GM12891 (cell line): ENCODE data around the gene CXCR3.
"Not testable (repeated sequence)": the region's sequence is repeated elsewhere in the genome, so short reads cannot be mapped to it uniquely, and the experiment has no call there.

Experiments used
- DNase-seq: peaks from one replicate; pipeline ENCODE4 v3.0.0; 2011; ENCODE audit warnings: low spot score; ENCODE audit not compliant: insufficient read length
- FAIRE-seq: peaks from 2 replicates; lab custom pipeline; 2011; peaks lifted over from hg19 to GRCh38; lab: Jason Lieb, UNC
- PAX5 ChIP-seq: IDR thresholded peaks from 2 replicates; pipeline ENCODE4 v1.6.1; 2011; ENCODE audit warnings: low read length, moderate library complexity, mild to moderate bottlenecking; ENCODE audit not compliant: insufficient read depth, severe bottlenecking
- POLR2A ChIP-seq: IDR thresholded peaks from 2 replicates; pipeline ENCODE4 v1.6.1; 2011; ENCODE audit warnings: low read depth, low read length, control low read depth
- POLR2AphosphoS5 ChIP-seq: IDR thresholded peaks from 2 replicates; pipeline ENCODE4 v1.6.1; 2011; ENCODE audit warnings: low read depth, low read length, control low read depth
- POU2F2 ChIP-seq: IDR thresholded peaks from 2 replicates; pipeline ENCODE4 v1.6.1; 2011; ENCODE audit warnings: low read depth, mild to moderate bottlenecking, control low read depth, low read length, moderate library complexity
- SPI1 ChIP-seq: IDR thresholded peaks from 2 replicates; pipeline ENCODE4 v1.6.1; 2011; ENCODE audit warnings: low read depth, low read length, control low read depth
- TAF1 ChIP-seq: IDR thresholded peaks from 2 replicates; pipeline ENCODE4 v1.6.1; 2011; ENCODE audit warnings: low read depth, low read length, control low read depth

Gene CXCR3

DNA sequence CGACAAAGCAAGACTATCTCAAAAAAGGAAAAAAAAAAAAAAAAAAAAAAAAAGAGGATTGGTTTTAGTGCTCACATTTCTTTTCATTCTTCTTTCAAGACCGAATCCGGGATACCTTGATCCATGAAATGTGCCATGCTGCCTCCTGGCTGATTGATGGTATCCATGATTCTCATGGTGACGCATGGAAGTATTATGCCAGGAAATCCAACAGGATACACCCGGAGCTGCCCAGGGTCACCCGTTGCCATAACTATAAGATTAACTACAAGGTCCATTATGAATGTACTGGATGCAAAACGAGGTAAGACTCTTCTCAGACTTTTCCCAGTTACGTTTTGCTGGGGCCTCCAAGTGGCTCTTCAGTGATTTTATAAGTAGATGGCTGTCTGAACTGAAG lies 6.1 kb downstream of the CXCR3 start:
- no peak for FAIRE-seq
- no peak for DNase-seq
- TF ChIP-seq POU2F2 (no peak), POLR2AphosphoS5 (no peak), POLR2A (no peak), TAF1 (no peak), SPI1 (no peak), PAX5 (no peak)

DNA sequence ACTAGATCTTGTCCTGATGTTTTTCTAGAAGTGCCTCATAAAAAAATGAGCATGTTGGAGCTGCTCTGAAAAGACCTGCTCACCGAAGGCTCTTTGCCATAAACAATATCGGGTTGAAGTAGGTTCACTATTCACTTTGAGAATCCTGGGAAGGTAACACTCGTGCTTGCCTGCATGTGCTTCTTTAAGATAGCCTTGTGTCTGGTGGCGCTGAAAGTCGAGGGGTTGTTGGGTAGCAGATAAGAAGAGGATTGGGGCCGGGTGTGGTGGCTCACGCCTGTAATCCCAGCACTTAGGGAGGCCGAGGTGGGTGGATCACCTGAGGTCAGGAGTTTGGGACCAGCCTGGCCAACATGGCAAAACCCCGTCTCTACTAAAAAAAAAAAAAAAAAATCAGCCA lies 6.6 kb downstream of the CXCR3 start:
- DNase-seq, FAIRE-seq: not testable (repeated sequence)

DNA sequence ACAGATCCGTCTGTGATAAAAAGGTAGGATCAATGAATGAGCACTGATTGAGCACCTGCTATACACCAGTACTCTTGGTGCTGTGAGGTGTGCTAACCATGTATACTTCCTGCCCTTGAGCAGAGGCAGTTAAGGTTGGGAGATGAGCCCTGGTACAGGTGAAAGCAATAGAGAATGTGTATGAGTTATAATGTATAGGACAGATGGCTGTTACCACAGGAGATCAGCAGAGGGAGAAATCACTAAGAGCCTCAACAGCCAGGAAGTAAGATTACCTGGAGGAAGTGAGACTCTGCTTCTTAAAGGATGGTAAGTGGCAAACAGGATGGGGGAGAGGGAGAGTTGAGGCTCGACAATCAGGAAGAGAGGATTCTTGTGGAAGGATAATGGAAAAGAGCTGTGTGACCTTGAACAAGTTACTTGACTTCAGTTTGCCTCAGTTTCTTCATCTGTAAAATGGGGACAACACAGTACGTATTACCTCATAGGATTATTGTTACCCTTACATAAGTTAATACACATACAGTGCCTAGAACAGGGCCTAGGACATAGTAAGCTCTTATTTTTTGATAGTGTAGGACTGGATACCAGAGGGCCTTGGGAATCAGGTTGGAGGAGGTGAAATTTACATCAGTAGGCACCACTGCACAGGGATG lies 9.1 kb downstream of the CXCR3 start:
- 0 out of 2 replicates have a peak, but pooled peaks have one; percentile 18 for TF ChIP-seq SPI1
- TF ChIP-seq POLR2A, result no peak
- TF ChIP-seq TAF1, result no peak
- no peak for FAIRE-seq
- DNase-seq, result no peak

DNA sequence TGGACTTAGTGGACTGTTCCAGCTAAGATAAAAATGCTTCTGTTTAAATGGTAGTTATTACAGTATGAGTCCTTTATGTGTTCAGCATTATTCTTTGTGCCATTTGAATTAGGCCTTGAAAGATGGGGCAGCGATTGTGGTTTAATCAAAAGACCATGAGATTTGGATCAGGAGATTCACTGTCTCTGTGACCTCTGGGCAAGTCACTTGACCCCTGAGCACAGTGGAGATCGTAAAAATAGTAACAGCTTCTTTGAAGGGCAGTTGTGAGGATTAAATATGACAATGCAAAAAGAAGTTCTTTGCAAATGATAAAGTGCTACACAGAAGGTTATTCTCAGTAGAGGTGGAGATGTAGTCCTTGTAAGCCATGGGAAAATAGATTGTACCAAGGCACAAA lies 10.8 kb downstream of the CXCR3 start:
- FAIRE-seq (no peak), DNase-seq (no peak)
- TF ChIP-seq TAF1, result no peak
- no peak for TF ChIP-seq POLR2A
- TF ChIP-seq PAX5, result no peak
- no peak for TF ChIP-seq POU2F2
- no peak for TF ChIP-seq SPI1
- TF ChIP-seq POLR2AphosphoS5, result no peak

DNA sequence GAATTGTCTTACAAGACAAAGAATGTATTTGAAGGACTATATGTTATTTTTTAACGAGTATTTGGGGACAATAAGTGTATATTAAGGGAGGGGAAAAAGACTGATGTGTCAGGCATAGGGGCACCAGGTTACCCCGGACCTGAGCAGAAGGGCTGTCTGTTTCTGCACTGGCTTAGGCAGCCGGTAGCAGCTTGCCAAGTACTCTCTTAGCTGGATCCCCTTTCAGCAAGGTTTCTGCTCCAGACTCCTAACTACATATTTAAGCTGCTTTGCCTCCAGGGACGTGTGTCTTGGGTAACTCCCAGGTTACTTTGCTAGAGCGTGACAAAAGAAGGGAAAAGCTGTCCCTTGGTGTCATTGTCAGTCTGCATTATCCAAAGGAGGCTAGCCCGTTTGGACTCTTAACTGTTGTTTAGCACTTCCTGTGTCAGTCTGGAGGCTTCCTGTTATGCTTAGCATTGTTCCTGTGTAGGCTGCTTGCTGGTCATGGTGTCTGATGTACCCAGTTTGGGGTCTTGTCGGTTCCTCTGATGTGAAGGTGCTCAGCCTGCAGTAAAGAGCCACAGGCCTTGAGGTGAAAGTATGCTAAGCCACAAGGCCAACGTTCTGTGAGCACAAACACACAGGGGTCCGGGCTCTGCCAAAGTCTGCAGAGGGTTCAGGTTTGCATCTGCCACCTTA lies 11.6 kb downstream of the CXCR3 start:
- TF ChIP-seq SPI1, result no peak
- no peak for TF ChIP-seq TAF1
- no peak for TF ChIP-seq PAX5
- no peak for TF ChIP-seq POU2F2
- TF ChIP-seq POLR2A, result no peak
- no peak for FAIRE-seq
- no peak for DNase-seq

DNA sequence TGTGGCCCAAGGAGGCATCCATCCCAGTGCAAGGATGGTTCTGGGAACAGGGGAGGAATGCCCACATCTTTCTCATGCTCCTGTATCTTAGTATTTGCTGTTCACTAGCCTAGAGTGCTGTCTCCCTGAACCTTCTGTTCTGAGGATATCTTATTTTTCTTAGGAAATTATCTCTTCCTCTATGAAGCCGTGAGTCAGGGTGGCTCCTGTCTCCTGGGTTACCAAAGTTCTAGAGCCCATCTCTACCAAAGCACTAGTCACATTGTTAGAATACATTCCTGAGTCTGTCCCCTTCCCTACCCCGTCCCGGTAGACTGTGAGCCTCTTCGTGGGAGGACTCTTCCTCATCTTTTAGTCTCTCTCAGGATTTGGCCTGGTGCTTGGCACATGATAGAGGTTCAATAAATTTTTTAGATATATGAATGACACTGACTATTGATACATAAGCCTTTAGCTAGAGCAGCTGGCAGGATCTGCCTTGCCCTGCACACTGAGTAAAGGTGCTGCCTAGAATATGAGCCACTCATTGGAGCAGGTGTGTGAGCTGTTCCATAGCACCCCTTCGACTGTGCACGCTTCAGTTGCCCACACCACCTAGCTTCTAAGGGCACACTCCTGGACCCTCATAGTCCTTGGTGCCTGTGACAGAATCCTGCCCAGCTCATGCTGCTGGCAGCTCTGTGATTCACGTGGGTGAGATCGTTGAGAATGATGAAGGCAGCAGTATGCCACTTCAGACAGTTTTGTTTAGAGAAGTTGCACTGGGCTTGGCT lies 13.3 kb downstream of the CXCR3 start:
- DNase-seq, result no peak
- no peak for FAIRE-seq
- TF ChIP-seq TAF1 (no peak), SPI1 (no peak), PAX5 (no peak), POU2F2 (no peak), POLR2AphosphoS5 (no peak), POLR2A (no peak)

DNA sequence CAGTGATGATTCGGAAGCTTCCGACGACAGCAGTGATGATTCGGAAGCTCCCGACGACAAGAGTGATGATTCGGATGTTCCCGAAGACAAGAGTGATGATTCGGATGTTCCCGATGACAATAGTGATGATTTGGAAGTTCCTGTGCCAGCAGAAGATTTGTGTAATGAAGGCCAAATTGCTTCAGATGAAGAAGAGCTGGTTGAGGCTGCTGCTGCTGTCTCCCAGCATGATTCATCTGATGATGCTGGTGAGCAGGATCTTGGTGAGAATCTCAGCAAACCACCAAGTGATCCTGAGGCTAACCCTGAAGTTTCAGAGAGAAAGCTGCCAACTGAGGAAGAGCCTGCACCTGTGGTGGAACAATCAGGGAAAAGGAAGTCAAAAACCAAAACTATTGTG lies 14.2 kb downstream of the CXCR3 start:
- DNase-seq (no peak), FAIRE-seq (no peak)
- TF ChIP-seq POU2F2 (no peak), PAX5 (no peak), TAF1 (no peak), SPI1 (no peak), POLR2A (no peak), POLR2AphosphoS5 (no peak)

DNA sequence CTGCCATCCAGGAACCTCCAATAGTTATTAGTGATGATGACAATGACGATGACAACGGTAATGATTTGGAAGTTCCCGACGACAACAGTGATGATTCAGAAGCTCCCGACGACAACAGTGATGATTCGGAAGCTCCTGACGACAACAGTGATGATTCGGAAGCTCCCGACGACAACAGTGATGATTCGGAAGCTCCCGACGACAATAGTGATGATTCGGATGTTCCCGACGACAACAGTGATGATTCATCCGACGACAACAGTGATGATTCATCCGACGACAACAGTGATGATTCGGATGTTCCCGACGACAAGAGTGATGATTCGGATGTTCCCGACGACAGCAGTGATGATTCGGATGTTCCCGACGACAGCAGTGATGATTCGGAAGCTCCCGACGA lies 14.7 kb downstream of the CXCR3 start:
- FAIRE-seq (no peak), DNase-seq (no peak)
- TF ChIP-seq SPI1 (no peak), TAF1 (no peak), POLR2A (no peak), POU2F2 (no peak)

DNA sequence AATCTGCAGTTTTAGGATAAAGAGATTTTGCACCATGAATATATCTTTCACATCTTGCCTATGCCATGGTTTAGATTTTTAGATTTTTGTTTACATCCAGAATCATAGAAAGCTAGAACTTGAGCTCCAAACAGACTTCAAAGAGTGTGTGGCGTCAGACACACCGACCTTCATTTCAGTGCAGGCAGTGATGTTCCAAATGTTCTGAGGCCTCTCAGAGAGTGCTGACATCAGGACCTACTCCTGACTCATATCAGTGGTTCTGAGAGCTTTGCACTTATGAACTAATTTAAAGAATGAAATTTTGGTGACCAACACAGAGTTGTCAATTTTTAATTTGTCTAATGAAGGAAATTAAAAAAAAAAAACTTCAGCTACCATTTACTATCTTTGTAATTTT lies 18.3 kb downstream of the CXCR3 start:
- DNase-seq (no peak), FAIRE-seq (no peak)
- TF ChIP-seq POU2F2 (no peak), TAF1 (no peak), PAX5 (no peak), SPI1 (no peak), POLR2AphosphoS5 (no peak), POLR2A (no peak)

DNA sequence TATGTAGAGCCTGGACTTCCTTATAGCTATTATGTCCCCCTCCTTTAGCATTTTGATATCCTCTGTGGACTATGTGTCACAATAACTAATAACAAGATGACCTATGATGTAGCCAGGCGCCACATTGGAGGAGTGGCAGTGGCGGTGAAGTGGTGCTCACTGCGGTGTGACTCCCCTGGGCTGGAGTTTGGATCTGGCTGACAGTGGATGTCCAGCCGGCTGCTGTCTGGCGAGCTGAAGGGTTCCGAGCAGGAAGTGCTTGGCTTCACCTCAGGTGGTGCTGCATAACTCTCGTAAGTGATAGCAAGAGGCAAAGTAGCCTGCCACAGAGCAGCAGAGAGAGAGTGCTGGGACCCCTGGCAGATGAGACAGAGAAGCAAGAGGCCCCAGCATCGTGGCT lies 25.1 kb downstream of the CXCR3 start:
- not testable (repeated sequence) for FAIRE-seq, DNase-seq

DNA sequence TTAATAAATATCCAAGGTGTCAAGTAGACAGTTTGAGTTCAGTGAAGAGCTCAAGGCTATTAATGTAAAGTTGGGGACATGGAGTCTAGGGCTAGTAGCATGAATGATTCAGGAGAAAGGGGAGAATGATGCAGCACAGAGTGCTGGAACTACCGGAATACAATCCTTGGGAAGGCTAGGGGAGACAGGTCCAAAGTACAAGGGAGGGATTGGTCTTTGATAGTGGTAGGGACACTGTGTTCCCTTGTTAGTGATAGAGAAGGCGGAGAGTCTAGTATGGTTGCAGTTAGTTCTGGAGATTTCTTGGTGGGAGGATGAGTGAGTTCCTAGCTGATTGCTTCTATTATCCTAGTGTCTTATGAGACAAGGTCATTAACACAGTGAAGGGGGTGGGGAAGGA lies 31.4 kb downstream of the CXCR3 start:
- TF ChIP-seq PAX5 (no peak), TAF1 (no peak), POU2F2 (no peak), POLR2A (no peak), POLR2AphosphoS5 (no peak), SPI1 (no peak)
- FAIRE-seq (no peak), DNase-seq (no peak)
